ENCODE data around the gene OR2F1. TPM values are rescaled to one million over a fixed set of nuclear protein-coding genes. Genes with fewer than 3 reads are reported as not detected.

Gene OR2F1
- total RNA-seq, 2 donors from 2014 or later, result not detected

GRCh38 chr7:143909863-143910262, 44.8 kb upstream of the OR2F1 start:
- H3K36me3 ChIP-seq (replicated peaks in 1 of 2; ENCODE audit: insufficient read depth in 1 of 2, low read depth in 2 of 2), result no peaks in the 10 kb centered on the region
- H3K27ac ChIP-seq, result no peak overlapping the region
- H3K4me3 ChIP-seq, result no peak overlapping the region
- no peak for TF ChIP-seq CTCF (IDR thresholded peaks at IDR 0.05)
- no peak for TF ChIP-seq POLR2A (IDR thresholded peaks at IDR 0.05)
- intact Hi-C loops (cut with DNase I), result no loop called here
- no peaks in the 10 kb centered on the region for H3K27me3 ChIP-seq
- WGBS, 2 donors, result 78 to 82% methylated on average over 3 of the region's 3 CpGs
- H3K4me1 ChIP-seq, result peaks cover 7% of the 10 kb centered on the region
- no peak for DNase-seq
- ATAC-seq, result no peak
- H3K9me3 ChIP-seq, result no peaks in the 10 kb centered on the region

GRCh38 chr7:143910473-143911248, 44.0 kb upstream of the OR2F1 start:
- Histone ChIP-seq H3K4me3 (no peak overlapping the region), H3K27ac (no peak overlapping the region), H3K9me3 (no peaks in the 10 kb centered on the region), H3K27me3 (no peaks in the 10 kb centered on the region), H3K4me1 (no peaks in the 10 kb centered on the region), H3K36me3 (replicated peaks in 1 of 2; ENCODE audit: insufficient read depth in 1 of 2, low read depth in 2 of 2) (no peaks in the 10 kb centered on the region)
- 76 to 82% methylated on average over 3 of the region's 3 CpGs for WGBS, 2 donors
- no peak for ATAC-seq
- intact Hi-C loops (cut with DNase I), result no loop called here
- no peak for DNase-seq
- no peak for TF ChIP-seq CTCF (IDR thresholded peaks at IDR 0.05)
- TF ChIP-seq POLR2A (IDR thresholded peaks at IDR 0.05), result no peak

GRCh38 chr7:143913945-143914615, 40.6 kb upstream of the OR2F1 start:
- 51 to 52% methylated on average over 3 of the region's 3 CpGs for WGBS, 2 donors
- no peak overlapping the region for H3K27ac ChIP-seq
- no peak for ATAC-seq
- no peak for DNase-seq
- H3K4me3 ChIP-seq, result no peak overlapping the region
- no peaks in the 10 kb centered on the region for H3K27me3 ChIP-seq
- intact Hi-C loops (cut with DNase I), result no loop called here
- no peaks in the 10 kb centered on the region for H3K36me3 ChIP-seq (replicated peaks in 1 of 2; ENCODE audit: insufficient read depth in 1 of 2, low read depth in 2 of 2)
- no peaks in the 10 kb centered on the region for H3K9me3 ChIP-seq
- TF ChIP-seq CTCF (IDR thresholded peaks at IDR 0.05) (no peak), POLR2A (IDR thresholded peaks at IDR 0.05) (no peak)
- H3K4me1 ChIP-seq, result no peaks in the 10 kb centered on the region

GRCh38 chr7:143914938-143915652, 39.5 kb upstream of the OR2F1 start:
- DNase-seq (no peak), ATAC-seq (no peak)
- no peaks in the 10 kb centered on the region for H3K4me1 ChIP-seq
- H3K4me3 ChIP-seq, result no peak overlapping the region
- WGBS, 2 donors, result 60 to 64% methylated on average over 7 of the region's 7 CpGs
- intact Hi-C loops (cut with DNase I), result no loop called here
- H3K9me3 ChIP-seq, result no peaks in the 10 kb centered on the region
- H3K27me3 ChIP-seq, result no peaks in the 10 kb centered on the region
- no peaks in the 10 kb centered on the region for H3K36me3 ChIP-seq (replicated peaks in 1 of 2; ENCODE audit: insufficient read depth in 1 of 2, low read depth in 2 of 2)
- H3K27ac ChIP-seq, result no peak overlapping the region
- TF ChIP-seq POLR2A (IDR thresholded peaks at IDR 0.05), result no peak
- TF ChIP-seq CTCF (IDR thresholded peaks at IDR 0.05), result no peak
